Neural progenitor cell (in vitro differentiated cells): ENCODE results near the gene NPHP1.
"Not testable (repeated sequence)": the region's sequence is repeated elsewhere in the genome, so short reads cannot be mapped to it uniquely, and the experiment has no call there.

Experiments used
- EZH2 ChIP-seq: fragments of 200-600 bp; sonication (generic); IDR thresholded peaks from 2 replicates; pipeline ENCODE4 v1.6.1; 2017; ENCODE audit warnings: antibody characterized with exemption, mild to moderate bottlenecking, moderate library complexity
- EZH2phosphoT487 ChIP-seq: fragments of 200-600 bp; sonication (generic); IDR thresholded peaks from 2 replicates; pipeline ENCODE4 v1.6.1; 2017; ENCODE audit warnings: antibody characterized with exemption
- TF ChIP-seq, protein P1 (sequence below): fragments of 200-600 bp; sonication (generic); IDR thresholded peaks from 2 replicates; pipeline ENCODE4 v1.5.1; 2017; ENCODE audit warnings: antibody characterized with exemption, mild to moderate bottlenecking

DNA sequence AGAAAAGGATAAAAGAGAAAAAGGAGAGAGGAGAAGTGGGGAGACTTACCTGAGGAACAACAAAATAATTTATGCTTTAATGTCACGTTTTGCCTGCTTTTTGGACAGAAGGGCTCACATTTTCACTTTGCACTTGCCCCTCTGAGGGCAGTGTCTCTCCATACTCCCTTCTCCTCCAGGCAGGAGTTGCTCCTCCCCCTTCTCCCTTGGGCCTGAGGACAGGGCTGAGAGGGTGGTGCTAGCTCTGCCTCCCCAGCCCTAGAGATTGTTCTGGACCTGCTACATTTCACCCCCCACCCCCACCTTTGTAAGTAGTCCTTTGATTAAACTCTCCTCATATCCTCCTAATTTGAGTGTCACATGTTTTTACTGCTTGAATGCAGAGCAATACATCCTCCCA, 25.1 kb upstream of the NPHP1 start:
- TF ChIP-seq, protein P1, sequence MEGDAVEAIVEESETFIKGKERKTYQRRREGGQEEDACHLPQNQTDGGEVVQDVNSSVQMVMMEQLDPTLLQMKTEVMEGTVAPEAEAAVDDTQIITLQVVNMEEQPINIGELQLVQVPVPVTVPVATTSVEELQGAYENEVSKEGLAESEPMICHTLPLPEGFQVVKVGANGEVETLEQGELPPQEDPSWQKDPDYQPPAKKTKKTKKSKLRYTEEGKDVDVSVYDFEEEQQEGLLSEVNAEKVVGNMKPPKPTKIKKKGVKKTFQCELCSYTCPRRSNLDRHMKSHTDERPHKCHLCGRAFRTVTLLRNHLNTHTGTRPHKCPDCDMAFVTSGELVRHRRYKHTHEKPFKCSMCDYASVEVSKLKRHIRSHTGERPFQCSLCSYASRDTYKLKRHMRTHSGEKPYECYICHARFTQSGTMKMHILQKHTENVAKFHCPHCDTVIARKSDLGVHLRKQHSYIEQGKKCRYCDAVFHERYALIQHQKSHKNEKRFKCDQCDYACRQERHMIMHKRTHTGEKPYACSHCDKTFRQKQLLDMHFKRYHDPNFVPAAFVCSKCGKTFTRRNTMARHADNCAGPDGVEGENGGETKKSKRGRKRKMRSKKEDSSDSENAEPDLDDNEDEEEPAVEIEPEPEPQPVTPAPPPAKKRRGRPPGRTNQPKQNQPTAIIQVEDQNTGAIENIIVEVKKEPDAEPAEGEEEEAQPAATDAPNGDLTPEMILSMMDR: not testable (repeated sequence)
- TF ChIP-seq EZH2, EZH2phosphoT487: not testable (repeated sequence)
